ENCODE data around the gene CACNA1D. TPM values are rescaled to one million over a fixed set of nuclear protein-coding genes. Genes with fewer than 3 reads are reported as not detected.
"Not testable (repeated sequence)": the region's sequence is repeated elsewhere in the genome, so short reads cannot be mapped to it uniquely, and the experiment has no call there.

The CACNA1D gene
- total RNA-seq, 1 experiment from 2014 or later: 1.1 TPM

- TF ChIP-seq YY1 (IDR thresholded peaks at IDR 0.05; ENCODE audit: extremely low read depth, insufficient replicate concordance, low read depth, low read length): no peak
Observed at GRCh38 chr3:53570709-53571108, 76.3 kb downstream of the CACNA1D start (continued).

- no TSS peak for BruUV-seq (replicated peaks)
- Histone ChIP-seq H3K36me3 (ENCODE audit: control insufficient read depth in 1 of 2, insufficient read depth in 2 of 2, low read length in 2 of 2) (no peaks in the 10 kb centered on the region), H4K20me1 (ENCODE audit: insufficient read depth) (no peaks in the 10 kb centered on the region), H3K27ac (ENCODE audit: low read depth, low read length) (no peak overlapping the region), H3K79me2 (ENCODE audit: insufficient read depth, low read length) (no peaks in the 10 kb centered on the region), H3K9ac (ENCODE audit: low read length) (no peak overlapping the region), H3K4me3 (replicated peaks in 1 of 2; ENCODE audit: low read depth in 1 of 2, low read length in 2 of 2) (no peak overlapping the region), H2AFZ (ENCODE audit: low read depth, low read length, poor library complexity, severe bottlenecking) (no peak overlapping the region), H3K9me3 (ENCODE audit: control insufficient read depth in 1 of 2, insufficient read depth in 1 of 2, low read depth in 1 of 2, low read length in 2 of 2) (no peaks in the 10 kb centered on the region), H3K4me2 (ENCODE audit: low read length) (peak overlapping the region; percentile 41), H3K9me2 (ENCODE audit: insufficient read depth) (no peaks in the 10 kb centered on the region), H3K4me1 (ENCODE audit: control insufficient read depth in 1 of 2, insufficient read depth in 2 of 2, low read length in 2 of 2) (peaks cover 13 to 16% of the 10 kb centered on the region in 2 experiments), H3K27me3 (ENCODE audit: insufficient read depth, low read length) (no peaks in the 10 kb centered on the region; the same call in 1 of the 2 replicates)
- RAD21 ChIA-PET (ENCODE audit: low non-redundant PET in 1 of 2, low total read pairs in 2 of 2, uncharacterized antibody in 2 of 2, unreplicated experiment in 2 of 2): no interaction called here
- DNase-seq (ENCODE audit: low read depth, low spot score): no peak
- no peak for ATAC-seq
- POLR2A ChIA-PET: no interaction called here
- CTCF ChIA-PET: no interaction called here
- intact Hi-C loops (cut with micrococcal nuclease): no loop called here
- TF ChIP-seq SRF (IDR thresholded peaks at IDR 0.05; ENCODE audit: low read depth) (no peak), REST (IDR thresholded peaks at IDR 0.05; ENCODE audit: low read depth) (no peak), ELF1 (IDR thresholded peaks at IDR 0.05; ENCODE audit: borderline replicate concordance, low read depth) (no peak), CEBPB (IDR thresholded peaks at IDR 0.05; ENCODE audit: low read depth) (no peak), EZH2 (IDR thresholded peaks at IDR 0.05) (no peak), RAD21 (IDR thresholded peaks at IDR 0.05; ENCODE audit: low read depth) (no peak), FOSL1 (IDR thresholded peaks at IDR 0.05; ENCODE audit: low read depth) (no peak), JUND (IDR thresholded peaks at IDR 0.05) (no peak), TCF7L2 (IDR thresholded peaks at IDR 0.05; ENCODE audit: borderline replicate concordance, extremely low read depth, insufficient read depth, insufficient read length) (no peak), EGR1 (IDR thresholded peaks at IDR 0.05; ENCODE audit: low read depth) (no peak), POLR2AphosphoS5 (IDR thresholded peaks at IDR 0.05; ENCODE audit: low read depth, low read length) (no peak)
Observed at GRCh38 chr3:53571264-53571663, 76.9 kb downstream of the CACNA1D start.

DNA sequence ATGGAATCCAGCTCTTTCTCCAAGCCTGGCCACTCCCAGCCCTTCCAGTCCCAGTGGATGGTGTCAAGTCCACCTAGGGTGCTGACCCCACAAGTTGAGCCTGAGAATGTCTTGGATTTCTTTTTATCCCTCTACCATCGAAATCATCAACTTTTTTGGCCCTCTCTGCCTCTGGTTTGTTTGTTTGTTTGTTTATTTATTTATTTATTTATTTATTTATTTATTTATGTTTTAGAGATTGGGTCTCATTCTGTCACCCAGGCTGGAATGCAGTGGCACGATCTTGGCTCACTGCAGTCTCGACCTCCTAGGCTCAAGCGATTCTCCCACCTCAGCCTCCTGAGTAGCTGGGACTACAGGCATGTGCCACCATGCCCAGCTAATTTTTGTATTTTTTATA lies 77.8 kb downstream of the CACNA1D start:
- BruUV-seq (replicated peaks); POLR2A ChIA-PET: not testable (repeated sequence)

More for the DNA sequence above, 77.8 kb downstream of the CACNA1D start:
- H3K79me2 ChIP-seq (ENCODE audit: insufficient read depth, low read length); H3K4me2 ChIP-seq (ENCODE audit: low read length); RAD21 ChIA-PET (ENCODE audit: low non-redundant PET in 1 of 2, low total read pairs in 2 of 2, uncharacterized antibody in 2 of 2, unreplicated experiment in 2 of 2); H3K9me3 ChIP-seq (ENCODE audit: control insufficient read depth in 1 of 2, insufficient read depth in 1 of 2, low read depth in 1 of 2, low read length in 2 of 2); H3K9ac ChIP-seq (ENCODE audit: low read length); H3K27me3 ChIP-seq (ENCODE audit: insufficient read depth, low read length); ATAC-seq; intact Hi-C loops (cut with micrococcal nuclease); H3K4me3 ChIP-seq (replicated peaks in 1 of 2; ENCODE audit: low read depth in 1 of 2, low read length in 2 of 2); DNase-seq (ENCODE audit: low read depth, low spot score); H3K9me2 ChIP-seq (ENCODE audit: insufficient read depth); H2AFZ ChIP-seq (ENCODE audit: low read depth, low read length, poor library complexity, severe bottlenecking); H4K20me1 ChIP-seq (ENCODE audit: insufficient read depth); H3K36me3 ChIP-seq (ENCODE audit: control insufficient read depth in 1 of 2, insufficient read depth in 2 of 2, low read length in 2 of 2); H3K27ac ChIP-seq (ENCODE audit: low read depth, low read length); CTCF ChIA-PET: not testable (repeated sequence)
- H3K4me1 ChIP-seq (ENCODE audit: control insufficient read depth in 1 of 2, insufficient read depth in 2 of 2, low read length in 2 of 2): peaks cover 13 to 16% of the 10 kb centered on the region in 2 experiments

Data from HCT116 (cell line).